Endothelial cell of umbilical vein (primary cell): ENCODE data around the gene CACNA2D3. TPM values are rescaled to one million over a fixed set of nuclear protein-coding genes. Genes with fewer than 3 reads are reported as not detected.

Experiments used
- BruUV-seq: library from RNA; stranded (reverse); fragments of 400-500 nt; replicated peaks from 2 replicates; lab custom pipeline; 2021; lab: Mats Ljungman, UMichigan
- CTCF ChIA-PET: fragments of 300-600, 350-600 bp; sonication (Branson Sonifier 250); formaldehyde crosslinking; loops from one replicate; lab custom pipeline; 2021; ENCODE audit warnings: antibody characterized with exemption, inconsistent platforms; lab: Charles Lee
- POLR2A ChIA-PET: fragments of 300-600, 350-600 bp; sonication (Branson Sonifier 250); formaldehyde crosslinking; loops from one replicate; lab custom pipeline; 2021; ENCODE audit warnings: antibody characterized with exemption, inconsistent platforms; lab: Charles Lee
- DNase-seq: peaks from one replicate; pipeline ENCODE4 v3.0.0-alpha.2; 2011; ENCODE audit warnings: low read depth, low spot score
- FAIRE-seq: peaks from 2 replicates; lab custom pipeline; 2011; peaks lifted over from hg19 to GRCh38; lab: Jason Lieb, UNC
- H2AFZ ChIP-seq: 2 replicates; pipeline ENCODE4 v1.6.0; 2012; ENCODE audit warnings: low read depth, low read length, control low read depth, inconsistent platforms
- H3K27ac ChIP-seq: 2 replicates; pipeline ENCODE4 v1.5.1; 2011; ENCODE audit warnings: low read depth, mild to moderate bottlenecking, control low read depth, low read length, moderate library complexity; ENCODE audit not compliant: insufficient read depth
- H3K27me3 ChIP-seq, 2 experiments: 2 replicates each; pipeline versions ENCODE4 v1.6.0 to v1.6.1; 2011; ENCODE audit warnings: low read length in 2 of 2, mixed read lengths in 1 of 2; ENCODE audit not compliant: control insufficient read depth in 2 of 2, insufficient read depth in 2 of 2
- H3K36me3 ChIP-seq, 2 experiments: 2 replicates in 1 of 2; 3 replicates in 1 of 2; pipeline ENCODE4 v1.5.1; 2011; ENCODE audit warnings: low read length in 2 of 2, mild to moderate bottlenecking in 1 of 2, moderate library complexity in 1 of 2; ENCODE audit not compliant: control insufficient read depth in 2 of 2, insufficient read depth in 2 of 2; ENCODE audit errors: extremely low read depth in 1 of 2
- H3K4me1 ChIP-seq: 3 replicates; pipeline ENCODE4 v1.5.1; 2011; ENCODE audit warnings: mild to moderate bottlenecking, low read length; ENCODE audit not compliant: control insufficient read depth, insufficient read depth; ENCODE audit errors: extremely low read depth
- H3K4me2 ChIP-seq: 2 replicates; pipeline ENCODE4 v1.6.1; 2011; ENCODE audit warnings: low read length, control low read depth, mixed read lengths; ENCODE audit not compliant: insufficient read depth
- H3K4me3 ChIP-seq, 3 experiments: fragments of 200-600 bp in 1 of 3; sonication (generic), shearing (Covaris generic) in 1 of 3; replicated peaks in 1 of 3; 2 replicates each; pipeline ENCODE4 v1.5.1; 2011 to 2016; ENCODE audit warnings: control low read depth in 3 of 3, low read length in 3 of 3, mild to moderate bottlenecking in 2 of 3, inconsistent platforms in 1 of 3, low read depth in 1 of 3, moderate library complexity in 1 of 3; ENCODE audit not compliant: insufficient read depth in 1 of 3
- H3K79me2 ChIP-seq: 2 replicates; pipeline ENCODE4 v1.6.0; 2012; ENCODE audit warnings: low read length, inconsistent platforms; ENCODE audit not compliant: control insufficient read depth, insufficient read depth
- H3K9ac ChIP-seq: replicated peaks from 2 replicates; pipeline ENCODE3; 2011; ENCODE audit warnings: low read length, control low read depth; ENCODE audit not compliant: insufficient read depth; ENCODE audit errors: extremely low read depth
- H3K9me1 ChIP-seq: replicated peaks from 3 replicates; pipeline ENCODE4 v1.6.0; 2011; ENCODE audit warnings: mild to moderate bottlenecking, low read length; ENCODE audit not compliant: control insufficient read depth, insufficient read depth; ENCODE audit errors: extremely low read depth
- H3K9me3 ChIP-seq: replicated peaks from 2 replicates; pipeline ENCODE4 v1.5.1; 2012; ENCODE audit warnings: low read length, inconsistent platforms; ENCODE audit not compliant: control insufficient read depth, insufficient read depth
- H4K20me1 ChIP-seq: replicated peaks from 2 replicates; pipeline ENCODE3; 2011; ENCODE audit warnings: mild to moderate bottlenecking, low read length; ENCODE audit not compliant: control insufficient read depth, insufficient read depth; ENCODE audit errors: extremely low read depth
- CTCF ChIP-seq, 2 donors: IDR thresholded peaks; 1 replicate in 1 of 2; 2 replicates in 1 of 2; pipeline ENCODE4 v1.5.1; 2011; ENCODE audit warnings: low read length in 2 of 2, mild to moderate bottlenecking in 2 of 2, moderate library complexity in 2 of 2, control low read depth in 1 of 2, inconsistent platforms in 1 of 2, low read depth in 1 of 2; ENCODE audit not compliant: insufficient read depth in 1 of 2; ENCODE audit errors: extremely low read depth in 1 of 2
- EZH2 ChIP-seq: IDR thresholded peaks from 2 replicates; pipeline ENCODE4 v1.6.1; 2012; ENCODE audit warnings: borderline replicate concordance, low read depth, mild to moderate bottlenecking, moderate library complexity, low read length, inconsistent platforms; ENCODE audit not compliant: severe bottlenecking
- FOS ChIP-seq: IDR thresholded peaks from 2 replicates; pipeline ENCODE4 v1.6.1; 2011; ENCODE audit warnings: mild to moderate bottlenecking, low read length, moderate library complexity, borderline replicate concordance; ENCODE audit not compliant: insufficient read depth
- GATA2 ChIP-seq: IDR thresholded peaks from 2 replicates; pipeline ENCODE4 v1.7.0; 2011; ENCODE audit warnings: low read depth, mild to moderate bottlenecking, moderate library complexity, mixed read lengths, low read length; ENCODE audit not compliant: insufficient read length, insufficient read depth
- JUN ChIP-seq: IDR thresholded peaks from 2 replicates; pipeline ENCODE4 v1.6.1; 2011; ENCODE audit warnings: borderline replicate concordance, low read depth; ENCODE audit not compliant: insufficient read length, insufficient read depth
- MAX ChIP-seq: IDR thresholded peaks from 2 replicates; pipeline ENCODE4 v1.6.1; 2011; ENCODE audit not compliant: insufficient read depth, insufficient read length
- MYC ChIP-seq: IDR thresholded peaks from one replicate; pipeline ENCODE4 v1.6.1; 2011; ENCODE audit warnings: mild to moderate bottlenecking, low read depth, low read length
- POLR2A ChIP-seq: IDR thresholded peaks from 2 replicates; pipeline ENCODE4 v1.6.1; 2012; ENCODE audit warnings: low read depth, mild to moderate bottlenecking, control low read depth, low read length
- POLR2AphosphoS5 ChIP-seq: IDR thresholded peaks from 2 replicates; pipeline ENCODE4 v1.6.1; 2012; ENCODE audit warnings: low read depth, mild to moderate bottlenecking, control low read depth, low read length, moderate library complexity; ENCODE audit not compliant: insufficient read depth
- dilution Hi-C: fragments of 300-500 bp; cut with MboI; formaldehyde crosslinking; loops from one replicate; pipeline ENCODE4 v1.15.0; 2019; ENCODE audit warnings: low sequenced_read_pairs; ENCODE audit not compliant: extremely low pct_ligation_motif_present
- intact Hi-C: fragments of 100-400 bp; cut with micrococcal nuclease; formaldehyde crosslinking; loops from one replicate; pipeline ENCODE4 v1.10.0; 2022
- polyA plus RNA-seq, 4 experiments: library from polyadenylated mRNA; depleted of rRNA in 3 of 4; stranded (reverse) in 3 of 4; unstranded in 1 of 4; fragments of >200 nt; gene quantifications; 2 replicates each; pipeline versions ENCODE4 v1.2.1 to v1.2.3, GENCODE V29; 2011 to 2012; ENCODE audit warnings: missing spikeins in 1 of 4
- total RNA-seq: library from RNA; stranded (reverse); gene quantifications from 2 replicates; pipeline ENCODE4 v1.2.3, GENCODE V29; 2021

CACNA2D3 gene
- total and polyA plus RNA-seq, 2 donors (not counting 3 experiments of a cell fraction or from before 2014, with no cell fraction given), result not detected

GRCh38 chr3:55091381-55092225, 969.3 kb downstream of the CACNA2D3 start:
- DNase-seq (no peak), FAIRE-seq (no peak)
- Histone ChIP-seq H4K20me1 (no peaks in the 10 kb centered on the region), H2AFZ (no peak overlapping the region), H3K27me3 (no peaks in the 10 kb centered on the region), H3K36me3 (no peaks in the 10 kb centered on the region), H3K9me1 (no peaks in the 10 kb centered on the region), H3K79me2 (no peaks in the 10 kb centered on the region), H3K9me3 (peaks cover 2% of the 10 kb centered on the region), H3K9ac (no peak overlapping the region), H3K4me2 (no peak overlapping the region), H3K4me3 (no peak overlapping the region), H3K4me1 (no peaks in the 10 kb centered on the region), H3K27ac (no peak overlapping the region)
- BruUV-seq, result no TSS peak
- POLR2A ChIA-PET, result no interaction called here
- dilution Hi-C loops, result no loop called here
- TF ChIP-seq CTCF (IDR thresholded peaks at IDR 0.05; ENCODE audit: extremely low read depth in 1 of 2, insufficient read depth in 1 of 2, low read depth in 1 of 2, low read length in 2 of 2) (no peak), POLR2A (no peak), EZH2 (no peak), JUN (no peak), MYC (no peak), GATA2 (no peak), FOS (no peak), MAX (no peak), POLR2AphosphoS5 (no peak)
- intact Hi-C loops, result no loop called here
- CTCF ChIA-PET, result no interaction called here
